Caco-2 (cell line): ENCODE results near the gene DNAI7. TPM values are rescaled to one million over a fixed set of nuclear protein-coding genes. Genes with fewer than 3 reads are reported as not detected.

ENCODE experiments used
- BruUV-seq: library from RNA; stranded (reverse); fragments of 400-500 nt; replicated peaks from 2 replicates; lab custom pipeline; 2021; lab: Mats Ljungman, UMichigan
- CTCF ChIA-PET: fragments of 300-600 bp; sonication (Branson Sonifier 250); formaldehyde crosslinking; loops from one replicate; lab custom pipeline; 2022; ENCODE audit warnings: antibody characterized with exemption; lab: Charles Lee
- POLR2A ChIA-PET: fragments of 300-600 bp; sonication (Branson Sonifier 250); formaldehyde crosslinking; loops from one replicate; lab custom pipeline; 2022; ENCODE audit warnings: antibody characterized with exemption; lab: Charles Lee
- DNase-seq, 2 experiments: peaks; one replicate each; pipeline versions ENCODE4 v3.0.0 to v3.0.0-alpha.2; 2020 to 2022
- H3K27me3 ChIP-seq: replicated peaks from 2 replicates; pipeline ENCODE4 v1.6.0; 2011; ENCODE audit warnings: low read length; ENCODE audit not compliant: control insufficient read depth, insufficient read depth
- H3K36me3 ChIP-seq: 2 replicates; pipeline ENCODE4 v1.5.1; 2011; ENCODE audit warnings: low read length; ENCODE audit not compliant: control insufficient read depth, insufficient read depth
- H3K4me1 ChIP-seq: fragments of 250-450 bp; sonication (Bioruptor Pico); 2 replicates; pipeline ENCODE4 v1.5.1; 2020; ENCODE audit warnings: mild to moderate bottlenecking
- H3K4me3 ChIP-seq: 2 replicates; pipeline ENCODE4 v1.5.1; 2011; ENCODE audit warnings: low read depth, mild to moderate bottlenecking, control low read depth, low read length
- H3K9me3 ChIP-seq: fragments of 250-450 bp; sonication (Bioruptor Pico); 2 replicates; pipeline ENCODE4 v1.5.1; 2020; ENCODE audit warnings: mild to moderate bottlenecking, moderate library complexity
- H3K27ac Mint-ChIP-seq: one replicate; pipeline ENCODE4 v1.8.0; 2022; ENCODE audit warnings: mixed read lengths; ENCODE audit not compliant: unreplicated experiment
- H3K27me3 Mint-ChIP-seq: one replicate; pipeline ENCODE4 v1.8.0; 2022; ENCODE audit warnings: mixed read lengths; ENCODE audit not compliant: insufficient read depth, unreplicated experiment
- H3K36me3 Mint-ChIP-seq: one replicate; pipeline ENCODE4 v1.8.0; 2022; ENCODE audit warnings: mild to moderate bottlenecking, mixed read lengths; ENCODE audit not compliant: insufficient read depth, unreplicated experiment
- H3K4me1 Mint-ChIP-seq: one replicate; pipeline ENCODE4 v1.8.0; 2022; ENCODE audit warnings: low read depth, mixed read lengths; ENCODE audit not compliant: unreplicated experiment
- H3K4me3 Mint-ChIP-seq: one replicate; pipeline ENCODE4 v1.8.0; 2022; ENCODE audit warnings: mild to moderate bottlenecking, moderate library complexity, mixed read lengths; ENCODE audit not compliant: unreplicated experiment
- H3K9me3 Mint-ChIP-seq: one replicate; pipeline ENCODE4 v1.8.0; 2022; ENCODE audit warnings: mixed read lengths; ENCODE audit not compliant: unreplicated experiment
- intact Hi-C: fragments of 100-400 bp; cut with micrococcal nuclease; formaldehyde crosslinking; loops from one replicate; pipeline ENCODE4 v1.10.0; 2022; ENCODE audit not compliant: unreplicated experiment
- total RNA-seq: library from RNA; stranded (reverse); gene quantifications from 2 replicates; pipeline ENCODE4 v1.2.3, GENCODE V29; 2022
- TF ChIP-seq, protein P1 (sequence below), 2 experiments: fragments of 200-600 bp in 1 of 2; IDR thresholded peaks; 1 replicate in 1 of 2; 2 replicates in 1 of 2; pipeline versions ENCODE4 v1.5.1 to v1.8.0; 2011 to 2022; ENCODE audit warnings: antibody characterized with exemption in 1 of 2, control low read depth in 1 of 2, inconsistent platforms in 1 of 2, low read depth in 1 of 2, low read length in 1 of 2, mild to moderate bottlenecking in 1 of 2, moderate library complexity in 1 of 2; ENCODE audit not compliant: insufficient read depth in 1 of 2, severe bottlenecking in 1 of 2, unreplicated experiment in 1 of 2

The DNAI7 gene
- total RNA-seq, 1 experiment from 2014 or later: 0.66 TPM

DNA sequence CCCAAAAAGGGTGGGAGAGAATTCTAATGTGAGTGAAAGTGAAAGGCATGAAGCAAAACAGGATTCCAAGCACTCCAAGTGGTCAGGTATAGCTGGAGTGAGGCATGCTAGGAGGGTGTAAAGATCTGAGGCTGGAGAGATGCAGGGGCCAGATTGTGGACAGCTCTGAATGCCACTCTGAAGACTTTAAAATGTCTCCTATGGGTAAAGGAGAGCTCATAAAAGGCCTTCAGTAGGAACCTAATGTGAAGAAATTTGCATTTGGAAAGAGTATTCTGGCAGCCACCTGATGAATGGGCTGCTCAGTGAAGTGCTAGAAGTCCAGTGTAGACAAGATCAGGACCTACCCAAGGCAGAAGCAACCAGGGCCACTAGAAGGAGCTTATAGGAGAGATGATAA is 68.9 kb downstream of the DNAI7 start:
- no peaks in the 10 kb centered on the region for H3K36me3 ChIP-seq
- H3K27me3 ChIP-seq: no peaks in the 10 kb centered on the region
- H3K9me3 ChIP-seq: peaks cover 5% of the 10 kb centered on the region
- peak in 1 of 2 experiments; percentile 34 for DNase-seq
- TF ChIP-seq, protein P1, sequence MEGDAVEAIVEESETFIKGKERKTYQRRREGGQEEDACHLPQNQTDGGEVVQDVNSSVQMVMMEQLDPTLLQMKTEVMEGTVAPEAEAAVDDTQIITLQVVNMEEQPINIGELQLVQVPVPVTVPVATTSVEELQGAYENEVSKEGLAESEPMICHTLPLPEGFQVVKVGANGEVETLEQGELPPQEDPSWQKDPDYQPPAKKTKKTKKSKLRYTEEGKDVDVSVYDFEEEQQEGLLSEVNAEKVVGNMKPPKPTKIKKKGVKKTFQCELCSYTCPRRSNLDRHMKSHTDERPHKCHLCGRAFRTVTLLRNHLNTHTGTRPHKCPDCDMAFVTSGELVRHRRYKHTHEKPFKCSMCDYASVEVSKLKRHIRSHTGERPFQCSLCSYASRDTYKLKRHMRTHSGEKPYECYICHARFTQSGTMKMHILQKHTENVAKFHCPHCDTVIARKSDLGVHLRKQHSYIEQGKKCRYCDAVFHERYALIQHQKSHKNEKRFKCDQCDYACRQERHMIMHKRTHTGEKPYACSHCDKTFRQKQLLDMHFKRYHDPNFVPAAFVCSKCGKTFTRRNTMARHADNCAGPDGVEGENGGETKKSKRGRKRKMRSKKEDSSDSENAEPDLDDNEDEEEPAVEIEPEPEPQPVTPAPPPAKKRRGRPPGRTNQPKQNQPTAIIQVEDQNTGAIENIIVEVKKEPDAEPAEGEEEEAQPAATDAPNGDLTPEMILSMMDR (IDR thresholded peaks at IDR 0.05; ENCODE audit: insufficient read depth in 1 of 2, low read depth in 1 of 2, low read length in 1 of 2, severe bottlenecking in 1 of 2, unreplicated experiment in 1 of 2): no peak
- intact Hi-C loops: loop anchor here (2.0 kb wide), 1 partner anchor 265 kb away; no protein-coding TSS in a partner anchor
- CTCF ChIA-PET: interaction anchor here (1.1 to 1.6 kb wide), 2 partner anchors 28 to 73 kb away, joined by 4 read pairs; a partner anchor contains a TSS
- peaks cover 24% of the 10 kb centered on the region for H3K4me1 ChIP-seq
- no TSS peak for BruUV-seq
- no peak overlapping the region for H3K4me3 ChIP-seq
- Mint-ChIP-seq H3K9me3 (peaks cover 23% of the 10 kb centered on the region), H3K27ac (peak overlapping the region; percentile 62), H3K4me1 (peaks cover 32% of the 10 kb centered on the region), H3K36me3 (peaks cover 6% of the 10 kb centered on the region), H3K4me3 (peak overlapping the region; percentile 32), H3K27me3 (no peaks in the 10 kb centered on the region)
- POLR2A ChIA-PET: interaction anchor here (0.5 to 1.4 kb wide), 3 partner anchors 69 to 312 kb away, joined by 3 to 4 read pairs (median 3); partner anchors contain the start of genes DNAI7 and ETFRF1

DNA sequence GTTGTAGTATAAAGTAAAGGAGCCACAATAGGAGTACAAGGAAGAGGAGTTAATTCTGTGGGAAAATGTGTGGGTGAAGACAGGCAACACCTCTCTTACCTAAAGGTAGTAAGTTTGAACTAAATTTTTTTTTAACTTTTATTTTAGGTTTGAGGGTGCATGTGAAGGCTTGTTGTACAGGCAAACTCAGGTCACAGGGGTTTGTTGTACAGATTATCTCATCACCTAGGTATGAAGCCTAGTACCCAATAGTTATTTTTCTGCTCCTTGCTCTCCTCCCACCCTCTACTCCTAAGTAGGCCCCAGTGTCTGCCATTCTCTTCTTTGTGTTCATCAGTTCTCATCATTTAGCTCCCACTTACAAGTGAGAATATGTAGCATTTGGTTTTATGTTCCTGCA is 70.5 kb downstream of the DNAI7 start:
- peaks cover 5% of the 10 kb centered on the region for H3K9me3 ChIP-seq
- no peak for DNase-seq
- intact Hi-C loops: no loop called here
- H3K27me3 Mint-ChIP-seq: no peaks in the 10 kb centered on the region
- H3K27ac Mint-ChIP-seq: peak overlapping the region; percentile 14
- peaks cover 24% of the 10 kb centered on the region for H3K4me1 ChIP-seq
- H3K4me3 Mint-ChIP-seq: no peak overlapping the region
- no peak overlapping the region for H3K4me3 ChIP-seq
- peaks cover 36% of the 10 kb centered on the region for H3K4me1 Mint-ChIP-seq
- no TSS peak for BruUV-seq
- H3K9me3 Mint-ChIP-seq: peaks cover 30% of the 10 kb centered on the region
- H3K36me3 Mint-ChIP-seq: peaks cover 6% of the 10 kb centered on the region
- H3K27me3 ChIP-seq: no peaks in the 10 kb centered on the region
- CTCF ChIA-PET: no interaction called here
- TF ChIP-seq, protein P1 (IDR thresholded peaks at IDR 0.05; ENCODE audit: insufficient read depth in 1 of 2, low read depth in 1 of 2, low read length in 1 of 2, severe bottlenecking in 1 of 2, unreplicated experiment in 1 of 2): no peak
- no peaks in the 10 kb centered on the region for H3K36me3 ChIP-seq
- POLR2A ChIA-PET: no interaction called here

DNA sequence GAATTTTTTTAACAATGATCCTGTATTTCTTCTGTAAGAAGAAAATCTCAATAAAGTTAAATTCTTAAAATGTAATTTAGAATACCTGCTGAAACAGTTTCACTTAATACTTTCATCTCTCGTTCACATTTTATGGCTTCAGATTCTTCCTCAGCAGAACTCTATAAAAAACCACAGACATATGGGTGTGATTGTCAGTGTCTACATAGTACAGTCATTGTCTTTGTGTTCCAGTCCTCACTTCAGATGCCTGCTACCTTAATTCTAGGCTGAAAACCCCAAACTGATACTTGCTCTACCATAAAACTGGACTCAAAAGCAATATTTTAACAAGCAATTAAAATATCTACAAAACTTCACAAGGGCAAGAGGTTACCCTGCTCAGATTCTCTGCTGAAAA is 71.8 kb downstream of the DNAI7 start:
- no peak overlapping the region for H3K27ac Mint-ChIP-seq
- ChIA-PET POLR2A (no interaction called here), CTCF (no interaction called here)
- TF ChIP-seq, protein P1 (IDR thresholded peaks at IDR 0.05; ENCODE audit: insufficient read depth in 1 of 2, low read depth in 1 of 2, low read length in 1 of 2, severe bottlenecking in 1 of 2, unreplicated experiment in 1 of 2): no peak
- Histone ChIP-seq H3K4me3 (no peak overlapping the region), H3K4me1 (peaks cover 24% of the 10 kb centered on the region), H3K27me3 (no peaks in the 10 kb centered on the region), H3K36me3 (no peaks in the 10 kb centered on the region), H3K9me3 (peaks cover 5% of the 10 kb centered on the region)
- no peak overlapping the region for H3K4me3 Mint-ChIP-seq
- H3K4me1 Mint-ChIP-seq: peaks cover 28% of the 10 kb centered on the region
- no peaks in the 10 kb centered on the region for H3K27me3 Mint-ChIP-seq
- no peak for DNase-seq
- H3K9me3 Mint-ChIP-seq: peaks cover 33% of the 10 kb centered on the region
- H3K36me3 Mint-ChIP-seq: peaks cover 6% of the 10 kb centered on the region
- BruUV-seq: no TSS peak
- intact Hi-C loops: no loop called here
